ENCODE data around the gene PLPPR1. TPM values are rescaled to one million over a fixed set of nuclear protein-coding genes. Genes with fewer than 3 reads are reported as not detected.

The PLPPR1 gene
- total RNA-seq, 1 donor from 2014 or later: 3.2 TPM

DNA sequence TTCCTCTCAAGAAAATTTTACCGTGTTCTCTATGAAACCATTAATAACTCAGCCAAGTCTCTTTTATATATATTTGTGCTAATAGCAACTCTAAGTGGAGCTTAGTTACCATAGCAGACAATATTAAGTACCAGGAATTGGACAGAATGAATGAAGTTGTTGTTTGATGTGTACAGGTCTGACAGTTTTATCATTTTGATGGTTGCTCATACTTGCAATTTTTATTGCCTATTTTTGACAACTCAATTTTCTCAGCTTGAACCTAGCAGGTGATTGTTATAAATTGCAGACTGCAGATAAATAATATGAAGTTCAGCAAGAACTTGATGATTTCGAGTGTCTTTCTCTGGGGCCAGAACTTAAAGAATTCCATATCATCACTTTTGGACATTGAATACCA, 163.2 kb downstream of the PLPPR1 start:
- Histone ChIP-seq H3K4me1 (peaks cover 11% of the 10 kb centered on the region), H3F3A (ENCODE audit: low read depth) (no peaks in the 10 kb centered on the region), H2AFZ (replicated peaks) (no peak overlapping the region), H4K20me1 (ENCODE audit: low read depth) (no peaks in the 10 kb centered on the region), H3K27me3 (no peaks in the 10 kb centered on the region), H3K9me3 (ENCODE audit: low read depth) (no peaks in the 10 kb centered on the region), H3K27ac (no peak overlapping the region), H3K4me2 (no peak overlapping the region), H3K36me3 (no peaks in the 10 kb centered on the region), H3K79me2 (ENCODE audit: low read depth) (no peaks in the 10 kb centered on the region), H3K4me3 (no peak overlapping the region), H3K9ac (no peak overlapping the region)
- Mint-ChIP-seq H3K4me3 (no peak overlapping the region), H3K4me1 (peaks cover 4% of the 10 kb centered on the region), H3K9me3 (no peaks in the 10 kb centered on the region), H3K27ac (no peak overlapping the region), H3K36me3 (no peaks in the 10 kb centered on the region), H3K27me3 (ENCODE audit: insufficient read depth, low read depth) (no peaks in the 10 kb centered on the region)
- TF ChIP-seq EZH2 (IDR thresholded peaks at IDR 0.05) (no peak), EZH2phosphoT487 (IDR thresholded peaks at IDR 0.05) (no peak)
- TF ChIP-seq, protein P1, sequence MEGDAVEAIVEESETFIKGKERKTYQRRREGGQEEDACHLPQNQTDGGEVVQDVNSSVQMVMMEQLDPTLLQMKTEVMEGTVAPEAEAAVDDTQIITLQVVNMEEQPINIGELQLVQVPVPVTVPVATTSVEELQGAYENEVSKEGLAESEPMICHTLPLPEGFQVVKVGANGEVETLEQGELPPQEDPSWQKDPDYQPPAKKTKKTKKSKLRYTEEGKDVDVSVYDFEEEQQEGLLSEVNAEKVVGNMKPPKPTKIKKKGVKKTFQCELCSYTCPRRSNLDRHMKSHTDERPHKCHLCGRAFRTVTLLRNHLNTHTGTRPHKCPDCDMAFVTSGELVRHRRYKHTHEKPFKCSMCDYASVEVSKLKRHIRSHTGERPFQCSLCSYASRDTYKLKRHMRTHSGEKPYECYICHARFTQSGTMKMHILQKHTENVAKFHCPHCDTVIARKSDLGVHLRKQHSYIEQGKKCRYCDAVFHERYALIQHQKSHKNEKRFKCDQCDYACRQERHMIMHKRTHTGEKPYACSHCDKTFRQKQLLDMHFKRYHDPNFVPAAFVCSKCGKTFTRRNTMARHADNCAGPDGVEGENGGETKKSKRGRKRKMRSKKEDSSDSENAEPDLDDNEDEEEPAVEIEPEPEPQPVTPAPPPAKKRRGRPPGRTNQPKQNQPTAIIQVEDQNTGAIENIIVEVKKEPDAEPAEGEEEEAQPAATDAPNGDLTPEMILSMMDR (IDR thresholded peaks at IDR 0.05): no peak
- no peak for DNase-seq (ENCODE audit: low spot score)

GRCh38 chr9:101197026-101197425, 168.5 kb downstream of the PLPPR1 start:
- Mint-ChIP-seq H3K27me3 (ENCODE audit: insufficient read depth, low read depth) (no peaks in the 10 kb centered on the region), H3K9me3 (no peaks in the 10 kb centered on the region), H3K27ac (no peak overlapping the region), H3K4me1 (no peaks in the 10 kb centered on the region), H3K4me3 (no peak overlapping the region), H3K36me3 (no peaks in the 10 kb centered on the region)
- H2AFZ ChIP-seq (replicated peaks): no peak overlapping the region
- H3K36me3 ChIP-seq: no peaks in the 10 kb centered on the region
- no peaks in the 10 kb centered on the region for H3K9me3 ChIP-seq (ENCODE audit: low read depth)
- H3K4me3 ChIP-seq: no peak overlapping the region
- no peaks in the 10 kb centered on the region for H3F3A ChIP-seq (ENCODE audit: low read depth)
- H3K79me2 ChIP-seq (ENCODE audit: low read depth): no peaks in the 10 kb centered on the region
- TF ChIP-seq EZH2 (IDR thresholded peaks at IDR 0.05) (no peak), EZH2phosphoT487 (IDR thresholded peaks at IDR 0.05) (no peak)
- TF ChIP-seq, protein P1 (IDR thresholded peaks at IDR 0.05): no peak
- H3K4me2 ChIP-seq: no peak overlapping the region
- H3K9ac ChIP-seq: no peak overlapping the region
- no peak overlapping the region for H3K27ac ChIP-seq
- no peaks in the 10 kb centered on the region for H3K27me3 ChIP-seq
- H4K20me1 ChIP-seq (ENCODE audit: low read depth): no peaks in the 10 kb centered on the region
- DNase-seq (ENCODE audit: low spot score): no peak
- H3K4me1 ChIP-seq: no peaks in the 10 kb centered on the region

DNA sequence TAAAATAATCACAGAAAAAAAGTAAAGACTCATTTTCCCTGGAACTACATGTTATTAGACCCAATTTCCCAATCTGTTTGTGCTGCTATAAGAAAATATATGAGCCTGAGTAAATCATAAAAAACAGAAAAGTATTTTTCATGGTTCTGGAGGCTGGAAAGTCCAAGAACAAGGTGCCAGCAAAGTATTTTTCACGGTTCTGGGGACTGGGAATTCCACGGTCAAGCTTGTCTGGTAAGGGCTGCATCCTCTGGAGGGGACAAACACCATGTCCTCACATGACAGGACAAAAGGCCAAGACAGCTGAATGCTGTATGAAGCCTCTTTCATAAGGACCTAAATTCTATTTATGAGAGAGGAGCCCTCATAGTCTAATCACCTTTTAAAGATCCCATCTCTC, 172.3 kb downstream of the PLPPR1 start:
- H3K27ac ChIP-seq: no peak overlapping the region

More for the DNA sequence above, 172.3 kb downstream of the PLPPR1 start:
- H3K27me3 Mint-ChIP-seq (ENCODE audit: insufficient read depth, low read depth): no peaks in the 10 kb centered on the region
- no peaks in the 10 kb centered on the region for H3K4me1 Mint-ChIP-seq
- no peak overlapping the region for H3K4me3 ChIP-seq
- H3K27ac Mint-ChIP-seq: no peak overlapping the region
- no peaks in the 10 kb centered on the region for H4K20me1 ChIP-seq (ENCODE audit: low read depth)
- no peaks in the 10 kb centered on the region for H3F3A ChIP-seq (ENCODE audit: low read depth)
- no peak overlapping the region for H3K4me3 Mint-ChIP-seq
- no peaks in the 10 kb centered on the region for H3K27me3 ChIP-seq
- H3K9me3 Mint-ChIP-seq: no peaks in the 10 kb centered on the region
- H2AFZ ChIP-seq (replicated peaks): no peak overlapping the region
- H3K79me2 ChIP-seq (ENCODE audit: low read depth): no peaks in the 10 kb centered on the region
- H3K36me3 Mint-ChIP-seq: no peaks in the 10 kb centered on the region
- H3K4me1 ChIP-seq: no peaks in the 10 kb centered on the region
- H3K9me3 ChIP-seq (ENCODE audit: low read depth): no peaks in the 10 kb centered on the region
- H3K9ac ChIP-seq: no peak overlapping the region
- H3K36me3 ChIP-seq: no peaks in the 10 kb centered on the region
- no peak for DNase-seq (ENCODE audit: low spot score)
- no peak overlapping the region for H3K4me2 ChIP-seq
- no peak for TF ChIP-seq EZH2phosphoT487 (IDR thresholded peaks at IDR 0.05)
- TF ChIP-seq EZH2 (IDR thresholded peaks at IDR 0.05): no peak
- TF ChIP-seq, protein P1 (IDR thresholded peaks at IDR 0.05): no peak

Data from neural progenitor cell (in vitro differentiated cells).